ENCODE data around the gene BST1.

- TF ChIP-seq CTCF (IDR thresholded peaks at IDR 0.05) (no peak), EZH2phosphoT487 (IDR thresholded peaks at IDR 0.05) (no peak), EZH2 (IDR thresholded peaks at IDR 0.05) (no peak)
These were observed 71.2 kb downstream of the BST1 start for GRCh38 chr4:15774020-15774420.

Measured in neural progenitor cell (in vitro differentiated cells).